LNCaP clone FGC (cell line): ENCODE results near the gene SNX9.

ENCODE experiments used
- DNase-seq: peaks from one replicate; pipeline ENCODE4 v3.0.0-alpha.2; 2011; ENCODE audit warnings: low read depth
- H3K4me3 ChIP-seq: 2 replicates; pipeline ENCODE4 v1.5.1; 2011; ENCODE audit warnings: mild to moderate bottlenecking, low read depth, low read length, control low read depth
- CTCF ChIP-seq: IDR thresholded peaks from 2 replicates; pipeline ENCODE4 v1.5.1; 2012; ENCODE audit warnings: mild to moderate bottlenecking; ENCODE audit not compliant: control insufficient read depth, insufficient read depth; ENCODE audit errors: extremely low read depth

The SNX9 gene

GRCh38 chr6:157867981-157868380 is 44.9 kb downstream of the SNX9 start:
- no peak for DNase-seq
- TF ChIP-seq CTCF: no peak
- H3K4me3 ChIP-seq: no peak overlapping the region

- no peak for DNase-seq
- no peak overlapping the region for H3K4me3 ChIP-seq
- TF ChIP-seq CTCF: no peak
Measured at GRCh38 chr6:157868835-157869234, 45.8 kb downstream of the SNX9 start.

GRCh38 chr6:157869673-157870302 is 46.7 kb downstream of the SNX9 start:
- TF ChIP-seq CTCF: no peak
- H3K4me3 ChIP-seq: no peak overlapping the region
- no peak for DNase-seq

GRCh38 chr6:157873735-157874344 is 50.8 kb downstream of the SNX9 start:
- no peak overlapping the region for H3K4me3 ChIP-seq
- TF ChIP-seq CTCF: peak; percentile 75
- DNase-seq: no peak

GRCh38 chr6:157877149-157877548 is 54.1 kb downstream of the SNX9 start:
- DNase-seq: no peak
- no peak overlapping the region for H3K4me3 ChIP-seq
- TF ChIP-seq CTCF: no peak

- no peak for TF ChIP-seq CTCF
- no peak for DNase-seq
- no peak overlapping the region for H3K4me3 ChIP-seq
Measured at GRCh38 chr6:157877573-157878438, 54.8 kb downstream of the SNX9 start.
